Measurements from ENCODE around the gene SEC14L5. TPM values are rescaled to one million over a fixed set of nuclear protein-coding genes. Genes with fewer than 3 reads are reported as not detected.

Gene SEC14L5
- total and polyA plus RNA-seq, 8 donors = 0.15 to 30.3 (median 0.38) TPM; not detected in 2

GRCh38 chr16:5054876-5055865, 97.0 kb downstream of the SEC14L5 start:
- no peak for DNase-seq
- 84 to 89% (median 87%) methylated on average over 15 to 16 of the region's 16 CpGs for WGBS, 5 donors
- intact Hi-C loops (cut with DNase I; ENCODE audit: low total_unique reads) = no loop called here

GRCh38 chr16:5056352-5056751, 98.2 kb downstream of the SEC14L5 start:
- peak; percentile 29 to 67 for DNase-seq
- no peak for TF ChIP-seq POLR2A (IDR thresholded peaks at IDR 0.05)
- TF ChIP-seq CTCF (IDR thresholded peaks at IDR 0.05) = peak in 3 of 7 experiments; percentile 15 to 20 (median 19)

More at GRCh38 chr16:5054876-5055865, 97.0 kb downstream of the SEC14L5 start:
- Histone ChIP-seq H3K27ac (no peak overlapping the region), H3K4me1 (peaks cover 0 to 3% (median 0%) of the 10 kb centered on the region in 4 donors), H3K36me3 (peaks cover 0 to 38% (median 29%) of the 10 kb centered on the region in 4 donors), H3K9me3 (no peaks in the 10 kb centered on the region), H3K27me3 (no peaks in the 10 kb centered on the region), H3K4me3 (no peak overlapping the region)
- TF ChIP-seq POLR2A (IDR thresholded peaks at IDR 0.05) = no peak
- no peak for TF ChIP-seq CTCF (IDR thresholded peaks at IDR 0.05)
- no peak for TF ChIP-seq POLR2AphosphoS5 (IDR thresholded peaks at IDR 0.05)
- no peak for TF ChIP-seq EP300 (IDR thresholded peaks at IDR 0.05)

GRCh38 chr16:5058476-5058875, 100.3 kb downstream of the SEC14L5 start:
- Histone ChIP-seq H3K27ac (no peak overlapping the region), H3K4me3 (no peak overlapping the region), H3K36me3 (peaks cover 0 to 51% (median 36%) of the 10 kb centered on the region in 4 donors), H3K27me3 (no peaks in the 10 kb centered on the region), H3K9me3 (no peaks in the 10 kb centered on the region), H3K4me1 (peaks cover 0 to 3% (median 0%) of the 10 kb centered on the region in 4 donors)
- intact Hi-C loops (cut with DNase I; ENCODE audit: low total_unique reads) = no loop called here
- no peak for DNase-seq
- 59 to 78% (median 72%) methylated on average over 7 of the region's 7 CpGs for WGBS, 5 donors
- TF ChIP-seq EP300 (IDR thresholded peaks at IDR 0.05) = no peak
- TF ChIP-seq POLR2AphosphoS5 (IDR thresholded peaks at IDR 0.05) = no peak
- TF ChIP-seq CTCF (IDR thresholded peaks at IDR 0.05) = no peak
- no peak for TF ChIP-seq POLR2A (IDR thresholded peaks at IDR 0.05)

More at GRCh38 chr16:5056352-5056751, 98.2 kb downstream of the SEC14L5 start:
- H3K9me3 ChIP-seq = no peaks in the 10 kb centered on the region
- no peaks in the 10 kb centered on the region for H3K27me3 ChIP-seq
- peaks cover 0 to 3% (median 0%) of the 10 kb centered on the region in 4 donors for H3K4me1 ChIP-seq
- WGBS, 5 donors = 16 to 30% (median 23%) methylated on average over 11 of the region's 11 CpGs
- H3K27ac ChIP-seq = no peak overlapping the region
- intact Hi-C loops (cut with DNase I; ENCODE audit: low total_unique reads) = no loop called here
- no peak overlapping the region for H3K4me3 ChIP-seq
- H3K36me3 ChIP-seq = peaks cover 0 to 41% (median 32%) of the 10 kb centered on the region in 4 donors

GRCh38 chr16:5059386-5060072, 101.4 kb downstream of the SEC14L5 start:
- peaks cover 0 to 6% (median 4%) of the 10 kb centered on the region in 4 donors for H3K4me1 ChIP-seq
- TF ChIP-seq POLR2A (IDR thresholded peaks at IDR 0.05) (no peak), CTCF (IDR thresholded peaks at IDR 0.05) (no peak), POLR2AphosphoS5 (IDR thresholded peaks at IDR 0.05) (no peak), EP300 (IDR thresholded peaks at IDR 0.05) (no peak)
- no peaks in the 10 kb centered on the region for H3K27me3 ChIP-seq
- H3K36me3 ChIP-seq = peaks cover 0 to 41% (median 30%) of the 10 kb centered on the region in 4 donors
- WGBS, 5 donors = 77 to 87% (median 81%) methylated on average over 6 of the region's 6 CpGs
- intact Hi-C loops (cut with DNase I; ENCODE audit: low total_unique reads) = no loop called here
- no peaks in the 10 kb centered on the region for H3K9me3 ChIP-seq
- DNase-seq = no peak
- no peak overlapping the region for H3K27ac ChIP-seq
- H3K4me3 ChIP-seq = no peak overlapping the region
